ENCODE data around the gene GRIK4. TPM values are rescaled to one million over a fixed set of nuclear protein-coding genes. Genes with fewer than 3 reads are reported as not detected.

Gene GRIK4
- total RNA-seq, 1 donor from 2014 or later: 0.89 TPM

GRCh38 chr11:120909676-120910416 is 398.3 kb downstream of the GRIK4 start:
- no peak for TF ChIP-seq CTCF (conservative IDR thresholded peaks at IDR 0.05)
- Mint-ChIP-seq H3K36me3 (ENCODE audit: low read depth) (no peaks in the 10 kb centered on the region), H3K4me3 (no peak overlapping the region), H3K27me3 (ENCODE audit: low read depth) (peaks cover 2% of the 10 kb centered on the region), H3K9me3 (no peaks in the 10 kb centered on the region), H3K27ac (ENCODE audit: unreplicated experiment) (no peak overlapping the region), H3K4me1 (peaks cover 19% of the 10 kb centered on the region)
- DNase-seq (ENCODE audit: low read depth, low spot score): no peak

- peaks cover 2% of the 10 kb centered on the region for H3K27me3 Mint-ChIP-seq (ENCODE audit: low read depth)
Observed at GRCh38 chr11:120911943-120912342, 400.4 kb downstream of the GRIK4 start.

GRCh38 chr11:120912504-120912903 is 401.0 kb downstream of the GRIK4 start:
- Mint-ChIP-seq H3K27ac (ENCODE audit: unreplicated experiment) (no peak overlapping the region), H3K4me1 (peaks cover 16% of the 10 kb centered on the region), H3K27me3 (ENCODE audit: low read depth) (peaks cover 2% of the 10 kb centered on the region), H3K36me3 (ENCODE audit: low read depth) (no peaks in the 10 kb centered on the region), H3K4me3 (no peak overlapping the region), H3K9me3 (no peaks in the 10 kb centered on the region)
- no peak for DNase-seq (ENCODE audit: low read depth, low spot score)
- no peak for TF ChIP-seq CTCF (conservative IDR thresholded peaks at IDR 0.05)

More at GRCh38 chr11:120911943-120912342, 400.4 kb downstream of the GRIK4 start:
- Mint-ChIP-seq H3K9me3 (no peaks in the 10 kb centered on the region), H3K4me3 (no peak overlapping the region), H3K27ac (ENCODE audit: unreplicated experiment) (no peak overlapping the region), H3K4me1 (peaks cover 19% of the 10 kb centered on the region), H3K36me3 (ENCODE audit: low read depth) (no peaks in the 10 kb centered on the region)
- no peak for DNase-seq (ENCODE audit: low read depth, low spot score)
- no peak for TF ChIP-seq CTCF (conservative IDR thresholded peaks at IDR 0.05)

- Mint-ChIP-seq H3K4me1 (peaks cover 14% of the 10 kb centered on the region), H3K27me3 (ENCODE audit: low read depth) (peaks cover 2% of the 10 kb centered on the region), H3K27ac (ENCODE audit: unreplicated experiment) (no peak overlapping the region), H3K36me3 (ENCODE audit: low read depth) (no peaks in the 10 kb centered on the region), H3K9me3 (no peaks in the 10 kb centered on the region), H3K4me3 (no peak overlapping the region)
- no peak for TF ChIP-seq CTCF (conservative IDR thresholded peaks at IDR 0.05)
- DNase-seq (ENCODE audit: low read depth, low spot score): no peak
Observed at GRCh38 chr11:120912915-120913314, 401.4 kb downstream of the GRIK4 start.

GRCh38 chr11:120914021-120914420 is 402.5 kb downstream of the GRIK4 start:
- DNase-seq (ENCODE audit: low read depth, low spot score): no peak
- Mint-ChIP-seq H3K4me3 (no peak overlapping the region), H3K36me3 (ENCODE audit: low read depth) (no peaks in the 10 kb centered on the region), H3K27me3 (ENCODE audit: low read depth) (peaks cover 2% of the 10 kb centered on the region), H3K27ac (ENCODE audit: unreplicated experiment) (no peak overlapping the region), H3K4me1 (peaks cover 6% of the 10 kb centered on the region), H3K9me3 (no peaks in the 10 kb centered on the region)
- no peak for TF ChIP-seq CTCF (conservative IDR thresholded peaks at IDR 0.05)
